Activated gamma-delta T cell treated with anti-CD3 and anti-CD28 coated beads, Interleukin-2, amount 50 U/mL, for 16 hours (primary cell): ENCODE measurements around the gene COL23A1.

Source experiments
- DNase-seq: peaks from one replicate; pipeline ENCODE4 v3.0.0-alpha.2; 2020; ENCODE audit warnings: low read depth

Gene COL23A1

DNA sequence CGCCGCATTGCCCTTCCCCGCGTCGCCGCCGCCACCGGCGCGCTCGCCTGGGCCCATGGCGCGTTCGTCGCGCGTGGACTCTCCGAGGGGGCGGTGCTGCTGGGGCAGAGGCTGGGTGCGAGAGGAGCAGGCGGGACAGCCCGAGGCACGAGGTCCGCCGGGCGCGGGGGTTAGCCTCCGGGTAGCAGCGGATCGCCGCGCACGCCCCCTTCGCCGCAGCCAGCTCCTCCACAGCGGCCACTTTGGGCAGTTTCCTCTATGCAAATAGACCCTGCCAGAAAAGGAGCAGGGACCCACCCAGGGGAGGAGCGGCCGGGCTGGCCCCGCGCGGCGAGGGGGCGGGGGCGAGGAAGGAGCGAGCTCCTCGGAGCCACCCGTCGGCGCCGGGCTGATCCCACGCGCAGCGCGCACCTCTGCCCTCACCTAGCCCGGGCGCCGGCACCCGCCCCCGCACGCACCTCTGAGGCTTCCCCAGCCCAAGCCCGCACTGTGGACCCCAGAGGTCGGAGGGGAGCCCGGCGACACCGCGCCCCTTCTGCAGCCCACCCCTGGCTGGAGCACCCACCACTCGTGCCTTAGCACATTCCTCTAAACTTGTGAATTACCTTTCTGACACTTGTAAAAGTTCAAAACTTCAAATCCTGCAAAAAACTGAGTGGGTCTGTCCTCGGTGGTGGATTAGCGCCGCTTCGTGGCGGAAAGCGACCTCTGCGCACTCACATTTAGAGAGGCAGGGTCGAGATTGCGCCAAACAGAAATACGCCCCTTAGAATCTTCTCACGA is at the start of gene COL23A1:
Gene COL23A1, minus strand, starts transcription at position 253 of the 783 bp plus-strand sequence.
- DNase-seq: peak; percentile 12

DNA sequence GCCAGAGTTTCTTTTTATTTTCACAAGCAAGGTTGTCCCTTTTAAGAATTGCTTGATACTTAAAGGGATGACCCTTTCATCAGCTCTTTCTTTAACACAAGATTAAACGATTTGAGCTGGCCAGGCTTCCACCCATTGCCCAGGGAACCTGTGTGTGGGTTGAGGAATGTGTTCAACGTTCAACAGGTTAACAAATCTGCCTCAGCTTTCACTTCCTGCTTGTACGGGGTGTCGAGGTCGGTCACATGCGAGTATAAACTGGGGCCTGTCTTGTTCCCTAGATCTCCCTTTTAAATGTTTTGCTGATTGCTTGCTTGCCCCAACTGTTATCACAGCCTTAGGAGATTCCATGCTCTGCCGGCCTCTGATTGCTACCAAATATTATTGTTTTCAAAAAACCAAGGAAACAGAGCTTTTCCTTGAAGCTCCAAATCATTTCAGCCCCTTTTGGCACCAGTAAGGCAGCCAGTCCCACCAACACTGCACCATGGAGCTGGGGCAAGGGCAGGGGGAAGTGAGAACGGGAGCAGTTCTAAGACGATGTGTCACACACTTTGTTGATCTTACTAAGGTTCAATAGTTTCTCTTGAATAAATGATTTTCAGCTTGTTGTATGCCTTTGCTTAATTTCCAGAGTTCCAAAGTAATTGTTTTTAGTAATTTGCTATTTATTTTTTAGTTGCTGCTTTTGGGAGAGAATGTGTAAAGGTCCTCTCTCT is 47.3 kb upstream of the COL23A1 start:
- no peak for DNase-seq

GRCh38 chr5:178632285-178632684 is 42.1 kb upstream of the COL23A1 start:
- no peak for DNase-seq

DNA sequence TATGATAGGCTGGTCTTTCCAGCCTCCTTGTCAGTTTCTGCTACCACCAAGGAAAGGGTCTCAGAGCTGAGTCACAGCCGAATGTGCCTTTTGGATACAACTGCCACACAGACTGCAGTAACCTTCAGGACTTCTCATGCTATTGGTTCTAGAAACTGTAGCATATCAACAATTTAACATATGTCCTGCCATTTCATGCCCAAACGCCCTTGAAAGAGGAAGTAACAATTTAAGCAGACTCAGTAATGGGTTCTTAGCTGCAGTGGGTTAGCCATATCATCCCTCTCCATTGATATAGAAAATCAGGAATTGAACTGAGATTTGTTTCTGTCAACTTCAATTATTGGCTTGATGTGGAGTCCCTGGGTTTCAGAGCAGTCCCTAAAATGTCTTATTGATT is 40.8 kb upstream of the COL23A1 start:
- DNase-seq: no peak

- no peak for DNase-seq
Measured at GRCh38 chr5:178630475-178630930, 40.3 kb upstream of the COL23A1 start.

DNA sequence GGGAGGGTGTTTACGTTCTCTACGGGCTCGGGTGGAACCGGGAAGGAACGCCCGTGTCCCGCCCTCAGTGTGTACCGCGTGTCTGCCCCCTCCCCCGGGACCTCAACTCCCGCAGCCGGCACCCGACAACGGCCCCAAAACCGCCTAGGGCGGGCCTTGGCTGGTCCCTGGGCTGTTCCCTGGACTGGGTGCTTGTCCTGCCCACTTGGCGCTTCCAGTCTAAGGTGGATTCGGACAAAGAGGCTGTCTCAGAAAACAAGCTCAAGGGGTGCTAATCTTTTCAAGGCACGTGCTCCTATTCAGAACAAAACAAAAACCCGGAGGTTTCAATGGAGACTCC is 37.0 kb upstream of the COL23A1 start:
- DNase-seq: no peak

DNA sequence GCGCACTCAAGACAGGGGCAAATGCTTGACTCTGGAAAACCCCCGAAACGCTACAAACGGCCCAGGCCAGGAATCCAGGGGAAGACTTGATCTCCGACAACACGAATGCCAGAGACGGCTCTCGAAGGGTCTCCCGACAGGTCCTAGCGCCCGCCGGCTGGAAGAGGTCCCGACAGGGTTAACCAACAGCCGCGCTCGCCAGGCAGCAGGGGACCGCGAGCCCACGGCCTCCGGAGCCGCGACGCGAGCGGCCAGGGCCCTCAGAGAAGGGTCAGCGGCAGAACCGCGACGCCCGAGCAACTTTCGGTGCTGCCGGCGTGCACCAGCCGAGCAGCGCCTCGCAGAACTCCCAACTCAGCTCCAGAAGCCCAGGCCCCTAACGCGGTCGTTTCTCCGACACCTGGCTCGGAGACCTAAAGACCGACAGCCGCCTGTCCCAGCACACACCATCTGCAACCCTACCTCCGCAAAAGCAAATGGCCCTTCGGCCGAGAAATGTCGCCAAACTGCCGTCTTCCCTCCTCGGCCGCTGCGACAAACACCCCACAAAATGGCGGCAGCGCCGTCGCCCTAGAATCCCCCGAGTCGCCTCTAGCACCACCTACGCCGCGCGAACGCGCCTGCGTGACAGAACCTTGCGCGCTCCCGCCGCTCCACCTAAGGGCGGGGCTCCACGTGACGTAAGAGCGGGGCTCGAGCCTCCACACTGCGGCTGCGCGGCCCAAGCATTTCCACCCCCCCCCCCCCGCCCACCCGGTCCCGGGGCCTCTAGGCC is 36.5 kb upstream of the COL23A1 start, which contains the start of gene CLK4:
Gene CLK4, minus strand, starts transcription at position 567 of the 775 bp plus-strand sequence. CDS start 3,634 bp downstream, outside the sequence.
- peak; percentile 94 for DNase-seq

DNA sequence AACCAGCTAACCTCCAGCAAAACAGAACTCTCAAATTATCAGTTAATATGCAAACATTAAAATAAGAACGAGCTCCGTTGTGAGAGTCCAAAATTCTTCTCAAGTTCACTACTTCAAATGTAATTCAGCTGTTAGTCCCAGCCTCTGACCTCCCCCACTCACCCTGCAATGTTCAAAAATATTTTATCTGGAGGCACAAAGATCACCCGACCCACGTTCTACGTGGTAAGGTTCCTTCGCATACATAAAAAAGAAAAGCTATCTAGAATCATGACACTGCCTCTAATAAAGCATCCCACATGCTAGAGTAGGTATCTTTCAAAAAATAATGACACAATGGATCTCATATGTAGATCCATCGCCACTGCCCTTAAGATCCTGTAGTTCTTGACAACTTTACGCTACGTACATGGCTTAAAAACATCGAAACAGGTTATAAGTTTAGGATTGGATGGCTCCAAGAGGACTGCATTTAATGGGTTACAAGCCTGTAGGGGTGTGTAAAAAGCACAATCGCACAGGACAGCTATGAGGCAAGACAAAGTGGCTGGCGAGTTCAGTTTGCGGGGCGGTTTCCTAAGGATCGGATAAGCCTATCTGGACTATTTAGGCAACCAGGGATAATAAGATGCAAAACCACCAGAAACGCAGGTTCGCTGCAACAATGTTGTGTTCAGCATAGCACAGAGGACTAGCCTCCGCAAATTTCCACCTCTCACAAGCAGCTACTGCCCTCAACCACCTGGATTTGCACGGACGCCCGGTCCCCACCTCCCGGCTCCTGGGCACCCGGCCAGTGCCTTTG is 35.7 kb upstream of the COL23A1 start:
- no peak for DNase-seq

- DNase-seq: no peak
Measured at GRCh38 chr5:178624631-178625546, 34.7 kb upstream of the COL23A1 start.

DNA sequence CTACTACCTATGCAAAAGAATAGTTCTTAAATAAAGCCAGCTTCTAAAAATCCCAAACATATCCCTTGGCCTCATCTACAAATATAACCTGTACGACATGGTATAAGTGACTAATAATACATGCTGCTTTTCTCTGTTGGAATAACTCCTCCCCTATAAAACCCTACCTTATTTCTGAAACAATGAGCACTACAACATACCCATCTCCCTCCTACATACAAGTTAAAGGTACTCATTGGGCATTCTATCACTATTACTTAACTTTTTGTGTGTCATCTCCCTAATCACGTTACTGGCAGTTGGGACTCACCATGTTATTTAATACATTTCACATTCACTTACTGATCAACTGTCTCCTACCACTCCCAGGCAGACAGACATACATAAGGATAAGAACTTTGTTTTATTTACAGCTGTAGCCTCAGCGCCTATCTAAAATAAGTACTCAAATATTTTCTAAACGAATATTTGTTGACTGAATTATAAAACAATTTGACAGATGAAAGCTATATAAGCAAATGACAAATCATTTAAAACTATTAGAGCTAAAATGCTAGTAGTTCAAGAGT is 32.6 kb upstream of the COL23A1 start:
- no peak for DNase-seq

DNA sequence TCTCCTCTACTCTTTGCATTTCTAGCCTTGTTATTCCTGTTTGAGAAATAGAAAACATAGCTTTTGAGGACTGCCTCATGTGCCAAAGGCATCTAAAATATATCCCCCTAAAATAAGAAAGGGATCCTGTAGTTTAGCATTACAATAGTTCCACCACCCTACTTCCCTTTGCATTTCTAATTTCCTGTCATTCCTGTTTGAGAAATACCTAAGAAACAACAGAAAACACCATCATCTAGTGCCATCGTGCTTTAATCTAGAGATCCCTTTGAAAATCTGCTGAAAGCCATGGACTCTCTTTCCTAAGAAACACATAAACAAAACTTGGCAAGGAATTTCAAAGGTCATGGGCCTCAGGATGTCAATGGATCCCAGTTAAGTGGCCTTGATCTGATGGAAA is 29.2 kb upstream of the COL23A1 start:
- DNase-seq: no peak

GRCh38 chr5:178612299-178612698 is 22.1 kb upstream of the COL23A1 start:
- no peak for DNase-seq

GRCh38 chr5:178606269-178606668 is 16.1 kb upstream of the COL23A1 start:
- DNase-seq: no peak

DNA sequence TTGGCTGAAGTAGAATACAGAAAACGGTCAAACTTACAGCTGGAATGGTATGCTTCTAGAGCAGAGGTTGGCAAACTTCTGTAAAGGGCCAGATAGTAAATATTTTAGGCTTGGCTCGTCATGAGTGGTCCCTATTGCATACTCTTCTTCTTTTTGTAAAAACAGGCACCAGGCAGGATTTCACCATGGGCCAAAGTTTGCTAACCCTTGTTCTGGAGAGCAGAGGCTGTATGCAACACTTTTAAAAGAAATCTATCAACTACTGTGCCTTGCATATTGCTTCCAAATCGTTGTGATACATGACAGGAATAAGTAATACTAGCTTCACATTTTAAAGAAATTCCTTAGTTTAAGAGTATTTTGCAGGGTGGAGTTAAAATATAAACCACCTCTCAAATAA is 15.6 kb upstream of the COL23A1 start:
- no peak for DNase-seq

DNA sequence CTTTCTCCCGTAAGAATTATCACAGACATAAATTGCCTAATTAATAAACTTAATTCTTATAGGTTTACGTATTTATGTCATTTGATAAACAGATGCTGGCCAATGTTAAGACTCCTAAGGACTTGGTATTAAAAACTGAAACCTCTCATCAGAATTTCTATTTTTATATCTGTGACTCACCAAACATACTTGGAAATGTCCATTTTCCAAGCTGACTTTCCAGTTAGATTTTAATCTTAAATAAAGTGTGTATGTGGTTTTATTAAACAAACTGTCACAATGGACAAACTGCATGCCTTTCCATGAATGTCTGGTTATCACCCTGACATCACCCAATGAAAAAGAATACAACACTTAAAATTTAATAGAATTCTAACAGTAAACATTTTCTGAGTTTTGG is 12.6 kb upstream of the COL23A1 start:
- DNase-seq: no peak

DNA sequence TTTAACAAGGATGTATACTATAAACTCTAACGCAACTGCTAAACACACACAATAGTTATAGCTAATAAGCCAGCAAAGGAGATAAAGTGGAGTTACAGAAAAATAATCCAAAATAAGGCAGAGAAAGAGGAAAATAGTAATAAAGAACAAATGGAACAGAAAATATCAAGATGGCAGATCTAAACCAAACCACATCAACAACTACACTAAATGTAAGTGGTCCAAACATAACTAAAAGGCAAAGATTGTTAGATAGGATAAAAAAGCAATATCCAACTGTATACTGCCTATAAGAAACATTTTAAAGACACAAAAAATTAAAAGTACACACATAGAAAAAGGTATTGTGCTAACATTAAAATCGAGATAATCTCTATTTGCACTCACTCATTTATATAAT is 5.6 kb upstream of the COL23A1 start:
- DNase-seq: no peak

- no peak for DNase-seq
Measured at GRCh38 chr5:178595150-178595549, 5.0 kb upstream of the COL23A1 start.

GRCh38 chr5:178590924-178591423 is 781 bp upstream of the COL23A1 start:
- DNase-seq: no peak

GRCh38 chr5:178589180-178590140 is 733 bp downstream of the COL23A1 start:
- DNase-seq: no peak
